CD14-positive monocyte (primary cell): Measurements from ENCODE around the gene ZNF202. TPM values are rescaled to one million over a fixed set of nuclear protein-coding genes. Genes with fewer than 3 reads are reported as not detected.

Experiments used
- DNase-seq, 3 donors: peaks; one replicate each; pipeline ENCODE4 v3.0.0-alpha.2; 2011 to 2022
- H2AFZ ChIP-seq: 2 replicates; pipeline ENCODE4 v1.6.0; 2012; ENCODE audit warnings: mild to moderate bottlenecking, low read depth, low read length, inconsistent platforms; ENCODE audit not compliant: insufficient read depth, poor library complexity, severe bottlenecking
- H3K27ac ChIP-seq, 2 donors: 1 replicate in 1 of 2; 2 replicates in 1 of 2; pipeline ENCODE4 v1.5.1; 2012 to 2013; ENCODE audit warnings: low read length in 2 of 2, control low read depth in 1 of 2, inconsistent platforms in 1 of 2, low read depth in 1 of 2, mild to moderate bottlenecking in 1 of 2
- H3K27me3 ChIP-seq, 2 donors: one replicate each; pipeline versions ENCODE4 v1.6.0 to v1.6.1; 2011 to 2013; ENCODE audit warnings: low read length in 2 of 2; ENCODE audit not compliant: control insufficient read depth in 2 of 2, insufficient read depth in 2 of 2
- H3K36me3 ChIP-seq, 2 donors: replicated peaks in 1 of 2; 1 replicate in 1 of 2; 2 replicates in 1 of 2; pipeline versions ENCODE4 v1.5.1 to v1.6.1; 2012 to 2013; ENCODE audit warnings: low read length in 2 of 2, control low read depth in 1 of 2, inconsistent platforms in 1 of 2, mild to moderate bottlenecking in 1 of 2; ENCODE audit not compliant: insufficient read depth in 2 of 2, control insufficient read depth in 1 of 2
- H3K4me1 ChIP-seq, 2 donors: 1 replicate in 1 of 2; 2 replicates in 1 of 2; pipeline versions ENCODE4 v1.5.1 to v1.6.1; 2012 to 2013; ENCODE audit warnings: low read length in 2 of 2, control low read depth in 1 of 2, inconsistent platforms in 1 of 2, mild to moderate bottlenecking in 1 of 2, moderate library complexity in 1 of 2; ENCODE audit not compliant: insufficient read depth in 2 of 2, control insufficient read depth in 1 of 2
- H3K4me2 ChIP-seq: replicated peaks from 2 replicates; pipeline ENCODE3; 2012; ENCODE audit warnings: low read length, moderate library complexity, mild to moderate bottlenecking; ENCODE audit not compliant: poor library complexity, severe bottlenecking; ENCODE audit errors: extremely low read depth
- H3K4me3 ChIP-seq, 3 experiments: fragments of 200-600 bp in 1 of 3; sonication (generic) in 1 of 3; replicated peaks in 1 of 3; 1 replicate in 2 of 3; 2 replicates in 1 of 3; pipeline ENCODE4 v1.5.1; 2011 to 2013; ENCODE audit warnings: low read length in 3 of 3, mild to moderate bottlenecking in 3 of 3, control low read depth in 2 of 3, low read depth in 2 of 3, inconsistent platforms in 1 of 3, moderate library complexity in 1 of 3
- H3K79me2 ChIP-seq: 2 replicates; pipeline ENCODE4 v1.6.0; 2012; ENCODE audit warnings: mild to moderate bottlenecking, control low read depth, inconsistent platforms, low read length, moderate library complexity; ENCODE audit not compliant: insufficient read depth
- H3K9ac ChIP-seq: 2 replicates; pipeline ENCODE4 v1.6.0; 2017; ENCODE audit warnings: low read length, mild to moderate bottlenecking; ENCODE audit not compliant: insufficient read depth, poor library complexity, severe bottlenecking
- H3K9me3 ChIP-seq, 2 donors: replicated peaks in 1 of 2; 1 replicate in 1 of 2; 2 replicates in 1 of 2; pipeline versions ENCODE4 v1.5.1 to v1.6.1; 2012 to 2013; ENCODE audit warnings: low read length in 2 of 2, control low read depth in 1 of 2; ENCODE audit not compliant: control insufficient read depth in 1 of 2, insufficient read depth in 1 of 2
- H4K20me1 ChIP-seq: 2 replicates; pipeline ENCODE4 v1.6.0; 2012; ENCODE audit warnings: mild to moderate bottlenecking, low read length, control low read depth, moderate library complexity; ENCODE audit not compliant: insufficient read depth
- H3K27ac Mint-ChIP-seq, 7 donors: one replicate each; pipeline ENCODE4 v1.8.0; 2020; ENCODE audit warnings: mild to moderate bottlenecking in 7 of 7, mixed read lengths in 7 of 7, moderate library complexity in 6 of 7, inconsistent platforms in 2 of 7
- H3K27me3 Mint-ChIP-seq, 3 donors: one replicate each; pipeline ENCODE4 v1.8.0; 2021 to 2022; ENCODE audit warnings: low read depth in 3 of 3, mild to moderate bottlenecking in 3 of 3, mixed read lengths in 3 of 3, moderate library complexity in 3 of 3, inconsistent platforms in 1 of 3
- H3K36me3 Mint-ChIP-seq, 2 donors: one replicate each; pipeline ENCODE4 v1.8.0; 2020; ENCODE audit warnings: mixed read lengths in 2 of 2, inconsistent platforms in 1 of 2, mild to moderate bottlenecking in 1 of 2
- H3K4me1 Mint-ChIP-seq: one replicate; pipeline ENCODE4 v1.8.0; 2020; ENCODE audit warnings: mild to moderate bottlenecking, mixed read lengths
- H3K4me3 Mint-ChIP-seq, 2 donors: one replicate each; pipeline ENCODE4 v1.8.0; 2020; ENCODE audit warnings: mild to moderate bottlenecking in 2 of 2, mixed read lengths in 2 of 2, moderate library complexity in 1 of 2
- H3K9me3 Mint-ChIP-seq, 7 donors: one replicate each; pipeline ENCODE4 v1.8.0; 2020 to 2022; ENCODE audit warnings: mixed read lengths in 7 of 7, mild to moderate bottlenecking in 6 of 7, moderate library complexity in 6 of 7, inconsistent platforms in 2 of 7
- WGBS: methylation state at CpG from one replicate; pipeline ENCODE4 v1.1.5; 2013; ENCODE audit warnings: missing lambda C conversion rate; ENCODE audit not compliant: insufficient coverage; 5-methylcytosine and 5-hydroxymethylcytosine counted together
- intact Hi-C, 2 donors: fragments of 100-400 bp; cut with micrococcal nuclease; formaldehyde crosslinking; loops; one replicate each; pipeline versions ENCODE4 v1.15.0 to v1.15.1; 2023
- polyA plus RNA-seq, 3 donors: library from polyadenylated mRNA; depleted of rRNA in 1 of 3; unstranded in 2 of 3; stranded (reverse) in 1 of 3; fragments of 300-500 nt in 2 of 3; fragments of >200 nt in 1 of 3; fragmentation: Illumina TruSeq in 2 of 3; gene quantifications; 1 replicate in 2 of 3; 2 replicates in 1 of 3; pipeline ENCODE4 v1.2.3, GENCODE V29; 2012 to 2021
- TF ChIP-seq, protein P1 (sequence below): fragments of 200-600 bp; IDR thresholded peaks from one replicate; pipeline ENCODE4 v1.8.0; 2022; ENCODE audit warnings: antibody characterized with exemption, mild to moderate bottlenecking

The ZNF202 gene
- polyA plus RNA-seq, 3 donors, result 1.5 to 6.6 (median 1.9) TPM

GRCh38 chr11:123775289-123775688 is 33.8 kb upstream of the ZNF202 start:
- intact Hi-C loops, result no loop called here
- H3K4me1 ChIP-seq, result no peaks in the 10 kb centered on the region
- no peaks in the 10 kb centered on the region for H3K27me3 ChIP-seq
- H3K9ac ChIP-seq, result no peak overlapping the region
- DNase-seq, result no peak
- no peaks in the 10 kb centered on the region for H4K20me1 ChIP-seq
- H3K27ac ChIP-seq, result no peak overlapping the region
- no peak overlapping the region for H3K4me3 Mint-ChIP-seq
- H3K36me3 ChIP-seq, result no peaks in the 10 kb centered on the region
- H3K9me3 Mint-ChIP-seq, result peaks cover under 1 to 8% (median 4%) of the 10 kb centered on the region in 7 donors
- H3K79me2 ChIP-seq, result no peaks in the 10 kb centered on the region
- H3K36me3 Mint-ChIP-seq, result no peaks in the 10 kb centered on the region
- no peak overlapping the region for H3K27ac Mint-ChIP-seq
- no peak overlapping the region for H2AFZ ChIP-seq
- TF ChIP-seq, protein P1, sequence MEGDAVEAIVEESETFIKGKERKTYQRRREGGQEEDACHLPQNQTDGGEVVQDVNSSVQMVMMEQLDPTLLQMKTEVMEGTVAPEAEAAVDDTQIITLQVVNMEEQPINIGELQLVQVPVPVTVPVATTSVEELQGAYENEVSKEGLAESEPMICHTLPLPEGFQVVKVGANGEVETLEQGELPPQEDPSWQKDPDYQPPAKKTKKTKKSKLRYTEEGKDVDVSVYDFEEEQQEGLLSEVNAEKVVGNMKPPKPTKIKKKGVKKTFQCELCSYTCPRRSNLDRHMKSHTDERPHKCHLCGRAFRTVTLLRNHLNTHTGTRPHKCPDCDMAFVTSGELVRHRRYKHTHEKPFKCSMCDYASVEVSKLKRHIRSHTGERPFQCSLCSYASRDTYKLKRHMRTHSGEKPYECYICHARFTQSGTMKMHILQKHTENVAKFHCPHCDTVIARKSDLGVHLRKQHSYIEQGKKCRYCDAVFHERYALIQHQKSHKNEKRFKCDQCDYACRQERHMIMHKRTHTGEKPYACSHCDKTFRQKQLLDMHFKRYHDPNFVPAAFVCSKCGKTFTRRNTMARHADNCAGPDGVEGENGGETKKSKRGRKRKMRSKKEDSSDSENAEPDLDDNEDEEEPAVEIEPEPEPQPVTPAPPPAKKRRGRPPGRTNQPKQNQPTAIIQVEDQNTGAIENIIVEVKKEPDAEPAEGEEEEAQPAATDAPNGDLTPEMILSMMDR, result no peak
- H3K4me1 Mint-ChIP-seq, result no peaks in the 10 kb centered on the region
- H3K4me2 ChIP-seq, result no peak overlapping the region
- H3K4me3 ChIP-seq, result no peak overlapping the region
- peaks cover 0 to 6% (median 0%) of the 10 kb centered on the region in 3 donors for H3K27me3 Mint-ChIP-seq
- no CpG with 5 or more reads among the region's 1 CpG for WGBS
- H3K9me3 ChIP-seq, result no peaks in the 10 kb centered on the region

DNA sequence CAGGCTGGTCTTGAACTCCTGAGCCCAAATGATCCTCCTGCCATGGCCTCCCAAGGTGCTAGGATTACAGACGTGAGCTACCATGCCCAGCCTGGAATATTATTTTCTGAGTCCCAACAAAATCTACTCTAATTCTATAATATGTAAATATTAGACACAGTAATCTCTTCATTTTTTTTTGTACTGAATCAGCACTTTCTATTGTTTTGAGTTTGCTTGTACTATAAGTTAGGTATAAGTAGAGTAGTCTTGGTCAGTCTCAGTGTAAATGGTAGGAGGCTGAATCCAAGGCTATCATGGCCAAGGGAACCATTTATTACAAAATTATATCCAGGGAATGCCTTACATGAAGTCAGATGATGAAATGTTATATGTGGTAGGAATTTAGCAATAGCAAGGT is 32.5 kb upstream of the ZNF202 start:
- Histone ChIP-seq H3K36me3 (no peaks in the 10 kb centered on the region), H3K79me2 (no peaks in the 10 kb centered on the region), H3K4me3 (no peak overlapping the region), H2AFZ (no peak overlapping the region), H3K27me3 (no peaks in the 10 kb centered on the region), H3K4me1 (no peaks in the 10 kb centered on the region), H3K4me2 (no peak overlapping the region), H3K9me3 (no peaks in the 10 kb centered on the region), H4K20me1 (no peaks in the 10 kb centered on the region), H3K9ac (no peak overlapping the region), H3K27ac (no peak overlapping the region)
- no peak overlapping the region for H3K4me3 Mint-ChIP-seq
- peaks cover 0 to 3% (median 0%) of the 10 kb centered on the region in 3 donors for H3K27me3 Mint-ChIP-seq
- H3K27ac Mint-ChIP-seq, result no peak overlapping the region
- TF ChIP-seq, protein P1, result no peak
- no CpG with 5 or more reads among the region's 1 CpG for WGBS
- DNase-seq, result no peak
- intact Hi-C loops, result no loop called here
- peaks cover 2 to 7% (median 4%) of the 10 kb centered on the region in 7 donors for H3K9me3 Mint-ChIP-seq
- no peaks in the 10 kb centered on the region for H3K4me1 Mint-ChIP-seq
- H3K36me3 Mint-ChIP-seq, result no peaks in the 10 kb centered on the region
